Measurements from ENCODE around the gene KCNMA1.

The KCNMA1 gene

GRCh38 chr10:77634939-77635338, 2.7 kb downstream of the KCNMA1 start:
- no peak for DNase-seq (ENCODE audit: low read depth, low spot score)

GRCh38 chr10:77633376-77633775, 4.2 kb downstream of the KCNMA1 start:
- no peak for DNase-seq (ENCODE audit: low read depth, low spot score)

DNA sequence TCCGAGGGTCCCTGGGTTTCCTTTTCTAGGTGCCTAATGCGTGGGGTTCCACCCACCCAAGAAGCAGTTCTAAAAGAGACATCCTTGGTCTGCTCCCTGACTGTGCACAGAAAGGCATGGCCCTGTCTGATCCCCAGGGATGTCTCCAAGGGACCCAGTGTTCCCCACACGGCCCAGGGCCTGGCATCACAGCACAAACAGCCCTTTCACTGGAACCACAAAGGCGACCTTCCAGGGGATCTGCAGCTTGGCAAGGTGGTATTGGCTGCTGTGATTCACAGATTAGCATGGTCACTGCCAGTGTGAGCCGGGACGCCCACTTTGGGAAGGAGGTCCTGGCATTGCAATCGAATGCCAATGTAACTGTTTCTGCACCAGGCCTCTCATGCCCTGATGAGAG, 6.4 kb downstream of the KCNMA1 start:
- no peak for DNase-seq (ENCODE audit: low read depth, low spot score)

DNA sequence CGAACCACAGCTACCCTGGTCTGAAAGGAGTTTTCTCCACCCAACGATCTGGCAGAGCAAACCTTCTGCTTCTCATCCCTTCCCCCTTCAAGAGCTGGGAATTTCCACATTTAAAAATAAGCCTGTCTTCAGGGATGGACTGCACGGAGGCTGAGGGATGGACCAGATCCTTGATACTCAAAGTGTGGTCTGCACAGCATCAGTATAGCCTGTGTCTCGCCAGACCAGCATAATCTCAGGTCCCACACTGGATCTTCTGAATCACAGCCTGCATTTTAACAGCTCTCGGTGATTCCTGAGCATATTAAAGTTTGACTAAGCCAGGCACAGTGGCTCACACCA, 7.1 kb downstream of the KCNMA1 start:
- DNase-seq (ENCODE audit: low read depth, low spot score): no peak

GRCh38 chr10:77629775-77630506, 7.7 kb downstream of the KCNMA1 start:
- DNase-seq (ENCODE audit: low read depth, low spot score): no peak

GRCh38 chr10:77628906-77629730, 8.5 kb downstream of the KCNMA1 start:
- DNase-seq (ENCODE audit: low read depth, low spot score): no peak

- DNase-seq (ENCODE audit: low read depth, low spot score): peak; percentile 90
Measured at GRCh38 chr10:77626266-77626935, 11.2 kb downstream of the KCNMA1 start.

DNA sequence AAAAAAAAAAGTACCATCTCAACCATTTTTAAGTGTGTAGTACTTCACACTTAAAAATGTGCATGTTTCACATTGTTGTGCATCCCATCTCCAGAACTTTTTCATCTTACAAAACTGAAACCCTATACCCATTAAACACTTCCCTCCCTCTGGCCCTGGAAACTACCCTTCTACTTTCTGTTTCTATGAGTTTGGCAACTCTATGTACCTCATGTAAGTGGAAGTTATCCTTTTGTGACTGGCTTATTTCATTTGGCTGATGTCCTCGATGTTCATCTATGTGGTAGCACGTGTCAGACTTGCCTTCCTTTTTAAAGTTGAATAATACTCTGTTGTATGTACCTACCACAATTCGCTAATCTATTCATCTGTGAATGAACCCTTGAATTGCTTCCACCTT, 12.2 kb downstream of the KCNMA1 start:
- no peak for DNase-seq (ENCODE audit: low read depth, low spot score)

GRCh38 chr10:77622889-77623291, 14.7 kb downstream of the KCNMA1 start:
- DNase-seq (ENCODE audit: low read depth, low spot score): no peak

- DNase-seq (ENCODE audit: low read depth, low spot score): no peak
Measured at GRCh38 chr10:77620731-77621130, 16.9 kb downstream of the KCNMA1 start.

- no peak for DNase-seq (ENCODE audit: low read depth, low spot score)
Measured at GRCh38 chr10:77619964-77620703, 17.5 kb downstream of the KCNMA1 start.

GRCh38 chr10:77618117-77618516, 19.5 kb downstream of the KCNMA1 start:
- no peak for DNase-seq (ENCODE audit: low read depth, low spot score)

DNA sequence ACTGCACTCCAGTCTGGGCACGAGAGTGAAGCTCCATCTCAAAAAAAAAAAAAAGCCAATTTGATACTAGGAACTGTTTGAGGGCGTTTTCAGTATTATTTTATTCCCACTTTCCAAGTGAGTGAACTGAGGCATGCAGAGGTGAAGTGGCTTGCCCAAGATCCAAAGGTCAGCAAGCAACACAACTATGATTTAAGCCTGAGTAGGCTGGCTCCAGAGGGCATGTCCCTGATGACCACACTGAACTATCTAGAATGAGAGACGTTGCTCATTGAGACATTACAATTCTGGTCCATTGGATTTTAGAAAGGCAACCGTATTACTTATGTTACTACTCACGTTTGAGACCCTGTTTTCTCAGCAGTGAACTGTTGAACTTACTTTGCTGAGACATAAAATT, 20.8 kb downstream of the KCNMA1 start:
- DNase-seq (ENCODE audit: low read depth, low spot score): no peak

DNA sequence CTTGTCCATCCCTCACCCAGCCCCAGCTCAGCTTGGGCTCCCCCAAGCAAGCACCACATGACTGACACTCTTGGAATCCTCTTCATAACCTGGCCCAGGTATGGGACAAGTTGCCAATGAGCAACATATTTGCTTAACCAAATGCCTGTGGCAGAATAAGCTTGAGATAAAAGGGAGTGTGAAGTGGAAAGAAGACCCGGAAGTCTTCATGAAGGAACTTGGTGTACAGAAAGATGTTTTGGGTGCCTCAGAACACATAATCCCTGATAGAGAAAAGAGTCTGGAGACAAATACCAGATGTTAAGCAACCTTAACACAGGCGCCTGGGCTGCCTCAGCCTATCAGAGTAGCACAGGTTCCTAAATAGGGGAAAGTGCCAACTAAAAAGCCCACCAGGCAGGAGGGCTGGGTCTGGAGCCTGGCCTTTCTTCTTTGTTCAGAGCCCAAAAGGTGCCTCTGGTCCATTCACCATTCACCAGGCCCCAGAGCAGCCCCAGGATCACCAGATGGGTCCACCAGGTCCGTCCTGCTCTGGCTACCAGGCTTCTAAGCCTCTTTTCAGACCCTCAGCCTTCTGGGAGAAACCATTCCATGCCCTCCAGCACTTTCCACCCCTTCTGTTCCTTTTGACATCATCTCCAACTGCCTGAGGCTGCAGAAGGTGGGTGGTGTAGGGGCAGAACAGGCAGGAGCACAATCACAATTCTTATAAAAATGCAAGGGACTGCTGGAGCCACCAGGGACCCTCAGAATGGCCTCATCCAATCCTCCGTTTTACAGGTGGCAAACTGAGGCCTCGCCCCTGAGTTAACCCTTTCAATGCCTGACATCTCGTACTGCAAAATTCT, 22.6 kb downstream of the KCNMA1 start:
- no peak for DNase-seq (ENCODE audit: low read depth, low spot score)

DNA sequence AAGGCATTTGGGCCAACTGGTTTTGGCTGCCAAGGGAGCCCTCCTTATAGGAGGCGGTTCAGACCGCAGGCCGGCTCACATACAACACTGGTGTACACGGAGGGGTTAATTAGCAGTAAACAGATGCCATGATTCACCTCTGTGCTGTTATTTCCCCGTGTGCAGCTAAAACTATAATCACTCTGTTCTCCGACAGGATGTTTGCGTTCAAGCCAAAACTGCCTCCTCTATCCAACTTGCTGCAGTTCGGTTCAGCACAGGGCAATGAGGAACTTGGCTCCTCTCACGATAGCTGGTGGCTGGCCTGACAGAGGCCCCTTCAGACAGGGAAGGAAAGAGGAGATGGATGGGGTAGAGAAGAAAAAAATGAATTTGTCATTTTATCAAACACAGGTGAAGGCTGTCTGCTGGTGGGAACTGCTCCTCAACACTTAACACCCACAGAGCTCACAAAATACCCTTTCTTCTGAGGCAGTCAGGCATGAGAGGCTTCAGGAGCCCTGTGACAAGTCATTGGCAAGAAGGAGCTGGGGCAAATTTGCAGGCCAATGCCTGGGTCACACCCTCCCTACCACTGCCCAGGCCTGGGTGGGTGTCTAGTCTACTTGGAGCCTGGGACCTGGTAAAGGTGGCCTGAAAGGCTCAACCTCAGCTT, 24.0 kb downstream of the KCNMA1 start:
- peak; percentile 89 for DNase-seq (ENCODE audit: low read depth, low spot score)

DNA sequence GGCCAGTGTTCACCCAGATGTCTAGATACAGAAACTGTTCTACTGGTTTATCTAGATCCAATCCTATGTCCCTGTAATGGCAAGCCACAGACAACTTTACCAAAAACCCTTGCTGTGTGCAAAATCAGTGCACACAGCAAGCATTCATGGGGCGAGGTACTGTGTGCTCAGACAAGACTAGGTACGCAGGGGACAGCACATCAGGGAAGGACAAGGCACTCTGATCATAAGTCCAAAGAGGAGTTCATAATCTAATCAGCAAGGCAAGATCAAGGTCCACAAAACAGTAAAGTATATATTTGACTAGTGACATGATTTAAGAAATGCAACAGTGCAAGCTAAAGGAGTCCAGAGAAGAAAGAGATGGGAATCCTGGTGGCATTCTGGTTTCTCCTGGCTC, 25.9 kb downstream of the KCNMA1 start:
- DNase-seq (ENCODE audit: low read depth, low spot score): no peak

DNA sequence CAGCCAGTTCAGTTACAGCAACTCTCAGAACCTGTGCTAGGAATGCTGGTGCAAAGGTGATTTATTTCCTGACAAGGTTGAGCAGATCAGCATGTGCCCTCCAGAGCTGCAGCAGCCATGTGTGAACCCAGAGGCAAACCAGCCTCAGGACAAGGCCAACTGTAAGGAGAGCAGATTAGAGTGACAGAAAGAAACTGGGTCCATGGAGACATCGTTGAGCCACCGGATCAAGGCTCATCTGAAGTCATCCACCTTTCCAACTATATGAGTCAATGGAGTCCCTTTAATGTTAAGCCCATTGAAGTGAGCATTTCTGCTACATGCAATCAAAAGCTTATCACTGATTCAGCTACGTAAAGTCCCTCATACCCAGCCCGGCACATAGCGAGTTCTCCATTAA, 26.4 kb downstream of the KCNMA1 start:
- DNase-seq (ENCODE audit: low read depth, low spot score): no peak

GRCh38 chr10:77609781-77610272, 27.8 kb downstream of the KCNMA1 start:
- no peak for DNase-seq (ENCODE audit: low read depth, low spot score)

GRCh38 chr10:77608281-77608680, 29.3 kb downstream of the KCNMA1 start:
- no peak for DNase-seq (ENCODE audit: low read depth, low spot score)

- no peak for DNase-seq (ENCODE audit: low read depth, low spot score)
Measured at GRCh38 chr10:77606751-77607150, 30.9 kb downstream of the KCNMA1 start.

All from astrocyte of the hippocampus (primary cell).